GM19467 (cell line): ENCODE results near the gene RFX2.

Experiments
- ATAC-seq: cut with Tn5 transposase; IDR thresholded peaks from one replicate; pipeline ENCODE4 v1.9.1; 2021; ENCODE audit warnings: mild to moderate bottlenecking, moderate library complexity; ENCODE audit not compliant: unreplicated experiment

Gene RFX2

GRCh38 chr19:6105444-6105843, 4.9 kb downstream of the RFX2 start:
- ATAC-seq: no peak

- ATAC-seq: no peak
Measured at GRCh38 chr19:6103894-6104293, 6.4 kb downstream of the RFX2 start.

- no peak for ATAC-seq
Measured at GRCh38 chr19:6103217-6103644, 7.1 kb downstream of the RFX2 start.

GRCh38 chr19:6101991-6102390, 8.3 kb downstream of the RFX2 start:
- no peak for ATAC-seq

GRCh38 chr19:6101291-6101825, 8.9 kb downstream of the RFX2 start:
- ATAC-seq: no peak

- ATAC-seq: no peak
Measured at GRCh38 chr19:6100284-6100915, 9.9 kb downstream of the RFX2 start.

GRCh38 chr19:6099599-6099998, 10.7 kb downstream of the RFX2 start:
- no peak for ATAC-seq

GRCh38 chr19:6099033-6099432, 11.3 kb downstream of the RFX2 start:
- ATAC-seq: no peak

GRCh38 chr19:6098574-6098973, 11.7 kb downstream of the RFX2 start:
- no peak for ATAC-seq

- ATAC-seq: no peak
Measured at GRCh38 chr19:6097911-6098310, 12.4 kb downstream of the RFX2 start.

- ATAC-seq: no peak
Measured at GRCh38 chr19:6095760-6096159, 14.5 kb downstream of the RFX2 start.

- ATAC-seq: no peak
Measured at GRCh38 chr19:6092329-6093286, 17.7 kb downstream of the RFX2 start.

GRCh38 chr19:6091771-6092291, 18.5 kb downstream of the RFX2 start:
- no peak for ATAC-seq

GRCh38 chr19:6090634-6091033, 19.7 kb downstream of the RFX2 start:
- ATAC-seq: no peak

- no peak for ATAC-seq
Measured at GRCh38 chr19:6088602-6089049, 21.7 kb downstream of the RFX2 start.

- peak; percentile 45 for ATAC-seq
Measured at GRCh38 chr19:6087074-6087571, 23.2 kb downstream of the RFX2 start.

- ATAC-seq: no peak
Measured at GRCh38 chr19:6086068-6086788, 24.1 kb downstream of the RFX2 start.

- no peak for ATAC-seq
Measured at GRCh38 chr19:6084821-6085220, 25.5 kb downstream of the RFX2 start.

- no peak for ATAC-seq
Measured at GRCh38 chr19:6079107-6079506, 31.2 kb downstream of the RFX2 start.

- no peak for ATAC-seq
Measured at GRCh38 chr19:6078068-6078467, 32.2 kb downstream of the RFX2 start.
